ENCODE measurements around the gene PPP1R37. TPM values are rescaled to one million over a fixed set of nuclear protein-coding genes. Genes with fewer than 3 reads are reported as not detected.
A peak's percentile ranks its signal among the peaks of the same experiment; 100 is the strongest.

PPP1R37 gene
- total RNA-seq, 1 donor from 2014 or later, result 24.2 TPM

GRCh38 chr19:45153339-45154063 lies 60.5 kb downstream of the PPP1R37 start:
- peak; percentile 6 for ATAC-seq

DNA sequence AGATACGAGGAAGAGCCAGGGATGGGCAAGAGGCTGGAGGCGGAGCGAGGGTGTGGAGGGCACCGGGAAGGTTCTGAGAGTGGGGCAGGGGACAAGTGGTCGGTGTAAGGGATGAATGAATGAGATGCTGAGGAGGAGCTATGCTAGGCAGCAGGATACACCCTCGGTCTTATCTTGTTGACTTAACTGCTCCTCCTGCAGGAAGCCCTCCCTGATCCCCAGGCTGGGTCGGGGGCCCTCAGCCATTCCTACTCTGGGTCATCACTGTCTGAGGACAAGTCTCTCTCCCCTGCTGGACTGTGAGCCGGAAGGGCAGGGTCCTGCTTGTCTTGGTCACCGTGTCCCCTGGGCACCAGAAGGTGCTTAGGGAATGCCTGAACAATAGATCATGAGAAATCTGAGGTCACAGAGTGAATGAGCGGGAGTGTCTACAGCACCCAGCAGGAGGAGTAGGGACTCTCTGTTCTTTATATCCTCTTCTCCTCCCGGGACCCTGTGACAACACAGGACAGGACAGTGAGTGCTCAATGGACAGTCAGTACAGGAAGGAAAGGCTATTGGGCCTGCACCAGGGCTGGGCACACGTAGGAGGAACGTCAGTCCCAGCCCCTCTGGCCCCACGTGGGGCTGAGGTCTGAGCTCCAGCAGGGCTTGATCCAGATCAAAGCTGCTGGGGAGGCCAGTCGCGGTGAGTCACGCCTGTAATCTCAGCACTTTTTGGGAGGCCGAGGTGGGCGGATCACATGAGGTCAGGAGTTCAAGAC lies 61.3 kb downstream of the PPP1R37 start:
- peak; percentile 63 for ATAC-seq

DNA sequence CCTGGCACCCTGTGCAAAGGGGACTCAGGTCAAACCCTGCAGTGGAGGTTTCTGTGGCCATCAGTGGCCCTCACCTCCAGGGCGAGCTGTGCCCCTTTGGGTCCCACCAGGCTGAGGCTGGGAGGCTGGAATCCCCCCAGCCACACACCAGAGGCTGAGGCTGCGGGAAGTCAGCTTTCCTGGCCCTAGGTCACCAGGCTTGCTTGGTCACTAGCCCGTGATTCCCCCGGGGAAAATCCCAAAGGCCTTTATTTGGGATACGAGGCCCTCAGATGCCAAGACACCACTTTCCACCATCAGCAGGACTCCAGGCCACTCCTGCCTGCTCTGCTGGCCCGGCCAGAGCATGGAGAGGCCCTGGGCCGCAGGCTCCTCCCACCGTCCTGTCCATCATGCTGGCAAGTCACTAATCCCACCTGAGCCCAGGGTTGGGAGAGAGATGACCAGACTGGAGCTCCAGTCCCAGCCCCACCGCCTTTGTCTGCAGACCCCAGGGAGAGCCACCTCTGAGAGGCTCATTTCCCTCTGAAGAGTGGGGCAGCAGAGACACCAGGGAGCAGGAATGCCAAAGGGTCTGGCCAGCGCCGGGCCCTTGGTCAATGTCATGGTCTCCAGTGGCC lies 63.1 kb downstream of the PPP1R37 start:
- no peak for ATAC-seq

DNA sequence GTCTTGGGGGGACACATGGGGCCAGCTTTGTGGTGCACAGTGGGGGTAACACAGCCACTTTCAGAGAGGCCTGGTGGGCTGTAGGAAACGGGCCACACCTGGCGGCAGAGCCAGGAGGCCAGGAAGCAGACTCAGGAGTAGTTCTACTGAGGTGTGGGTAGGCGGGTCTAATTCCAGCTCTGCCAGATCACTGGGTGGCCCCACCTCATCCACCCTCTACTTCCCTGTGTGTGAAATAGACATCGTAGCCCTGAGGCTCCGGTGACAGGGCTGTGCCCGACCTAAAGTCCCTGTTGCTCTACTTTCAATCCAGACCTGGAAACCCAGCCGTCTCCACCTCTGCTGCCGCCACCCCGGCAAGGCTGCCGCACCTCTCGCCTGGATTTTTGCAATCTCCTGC lies 63.8 kb downstream of the PPP1R37 start:
- ATAC-seq, result peak; percentile 78

- ATAC-seq, result no peak
These were observed 65.7 kb downstream of the PPP1R37 start for GRCh38 chr19:45158503-45159209.

GRCh38 chr19:45159210-45159970 lies 66.4 kb downstream of the PPP1R37 start:
- ATAC-seq, result no peak

GRCh38 chr19:45159971-45160324 lies 67.0 kb downstream of the PPP1R37 start:
- no peak for ATAC-seq

GRCh38 chr19:45160870-45161737 lies 68.1 kb downstream of the PPP1R37 start, which contains the start of gene NKPD1:
TSS of gene NKPD1 (minus strand) at chr19:45160982. CDS start at chr19:45160150, 832 bp downstream.
- ATAC-seq, result peak; percentile 40

DNA sequence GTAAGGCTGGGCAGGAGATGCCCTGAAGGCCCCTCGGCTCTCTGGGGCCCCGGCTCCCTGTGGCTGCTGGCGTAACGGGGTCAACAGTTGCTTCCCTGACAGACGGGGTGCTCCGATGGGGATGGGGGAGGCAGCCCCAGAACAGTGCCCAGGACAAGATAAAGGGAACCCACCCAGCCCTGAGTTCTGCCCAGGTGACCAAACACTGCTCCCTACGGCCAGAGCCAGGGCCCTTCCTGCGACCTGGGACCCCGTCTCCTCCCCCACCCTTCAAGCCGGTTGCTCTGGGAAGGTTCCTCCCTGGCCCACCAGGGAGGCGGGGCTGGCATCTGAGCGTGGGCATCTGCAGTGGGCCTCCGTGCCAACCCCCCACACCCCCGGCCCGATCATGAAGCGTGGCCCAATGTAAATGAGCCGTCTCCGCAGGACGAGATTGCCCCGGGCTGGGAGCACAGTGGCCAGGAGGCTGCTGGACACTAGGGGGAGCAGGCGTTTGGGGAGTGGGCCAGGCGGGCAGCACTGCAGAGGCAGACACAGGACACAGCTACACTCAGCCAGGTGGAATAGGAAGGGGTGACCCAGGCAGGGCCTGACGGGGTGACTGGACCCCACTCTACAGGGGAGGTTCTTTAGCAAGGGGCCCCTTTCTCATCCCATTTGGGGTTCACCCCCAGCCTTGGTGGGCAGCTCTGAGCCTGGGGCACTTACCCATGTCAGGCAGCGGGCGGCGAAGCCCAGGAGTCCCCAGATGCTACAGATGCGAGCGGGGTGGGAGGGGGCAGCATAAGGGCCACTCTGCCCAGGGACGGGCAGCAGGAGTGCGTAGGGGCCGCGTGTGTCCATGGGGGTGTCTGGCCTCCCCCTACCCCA lies 69.0 kb downstream of the PPP1R37 start:
- no peak for ATAC-seq

GRCh38 chr19:45162608-45163143 lies 69.7 kb downstream of the PPP1R37 start:
- peak; percentile 62 for ATAC-seq

- peak; percentile 6 for ATAC-seq
These were observed 70.2 kb downstream of the PPP1R37 start for GRCh38 chr19:45163156-45163555.

- ATAC-seq, result no peak
These were observed 70.9 kb downstream of the PPP1R37 start for GRCh38 chr19:45163751-45164460.

GRCh38 chr19:45164577-45165335 lies 71.8 kb downstream of the PPP1R37 start:
- peak; percentile 56 for ATAC-seq

DNA sequence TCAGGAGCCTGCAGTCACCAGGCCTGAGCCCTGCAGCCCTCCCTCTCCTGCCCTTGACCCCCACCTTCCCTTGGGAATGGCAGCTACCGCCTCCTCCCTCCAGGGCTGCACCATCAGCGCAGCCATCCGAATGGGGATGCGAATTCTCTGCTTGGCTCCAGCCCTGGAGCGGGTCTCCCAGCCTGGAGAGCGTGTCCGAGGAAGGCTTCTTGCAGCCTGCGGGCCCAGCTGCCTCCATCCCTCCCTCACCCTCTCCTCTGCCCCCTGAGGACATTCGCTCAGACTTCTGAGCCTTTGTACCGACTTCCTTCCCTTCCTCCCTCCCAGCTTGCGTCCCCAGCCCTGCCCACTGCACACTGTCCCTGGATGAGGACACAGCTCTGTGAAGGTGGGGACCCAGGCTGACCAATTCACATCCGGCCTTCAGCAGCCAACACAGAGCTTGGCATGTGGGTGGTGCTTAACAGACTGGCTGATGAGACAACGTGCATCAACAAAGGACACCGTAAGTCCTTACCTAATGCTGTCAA lies 73.8 kb downstream of the PPP1R37 start:
- no peak for ATAC-seq

DNA sequence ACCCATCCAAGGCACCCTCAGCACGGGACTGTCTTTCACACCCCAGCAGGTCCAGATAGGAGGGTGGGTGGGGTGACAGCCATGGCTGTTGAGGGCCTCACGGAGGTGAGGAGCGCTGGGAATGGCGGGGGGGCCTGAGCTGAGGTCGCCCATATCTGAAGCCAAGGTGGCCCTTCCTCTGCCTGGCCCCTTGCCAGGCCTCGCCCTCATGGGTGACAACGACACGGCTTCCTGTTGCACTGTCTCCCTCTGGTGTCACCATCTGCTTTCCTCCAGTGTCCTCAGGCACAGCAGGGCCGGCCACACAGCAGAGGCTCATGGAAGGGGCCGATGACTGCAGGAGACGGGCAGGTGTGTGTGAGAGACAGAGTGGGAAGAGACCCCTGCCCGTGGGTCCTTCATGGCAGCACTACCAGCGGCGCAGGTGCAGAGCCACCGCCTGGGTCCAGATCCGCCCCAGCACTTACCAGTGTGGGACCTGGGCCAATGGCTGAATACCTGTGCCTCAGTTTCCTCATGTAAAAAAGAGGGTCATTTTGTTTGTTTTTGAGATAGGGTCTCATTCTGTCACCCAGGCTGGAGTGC lies 75.9 kb downstream of the PPP1R37 start:
- ATAC-seq, result no peak

GRCh38 chr19:45169602-45170001 lies 76.6 kb downstream of the PPP1R37 start:
- no peak for ATAC-seq

Measured in esophagus mucosa (tissue), 1 donor.